C1 segment of cervical spinal cord (tissue), 14 donors: ENCODE measurements around the gene PSMD1.

Experiments
- DNase-seq, 14 donors: peaks; one replicate each; lab custom pipeline; 2025; lab: John Stamatoyannopoulos, UW

The PSMD1 gene

GRCh38 chr2:231203087-231203486, 146.4 kb downstream of the PSMD1 start:
- no peak for DNase-seq

GRCh38 chr2:231204146-231204545, 147.5 kb downstream of the PSMD1 start:
- DNase-seq = no peak

- no peak for DNase-seq
These were observed 147.9 kb downstream of the PSMD1 start for GRCh38 chr2:231204581-231204980.

- no peak for DNase-seq
These were observed 151.1 kb downstream of the PSMD1 start for GRCh38 chr2:231207734-231208133.

GRCh38 chr2:231210782-231211181, 154.1 kb downstream of the PSMD1 start:
- no peak for DNase-seq

GRCh38 chr2:231211486-231211885, 154.8 kb downstream of the PSMD1 start:
- no peak for DNase-seq

- DNase-seq = no peak
These were observed 155.7 kb downstream of the PSMD1 start for GRCh38 chr2:231212329-231212845.

- no peak for DNase-seq
These were observed 157.4 kb downstream of the PSMD1 start for GRCh38 chr2:231213931-231214642.

GRCh38 chr2:231218366-231218765, 161.7 kb downstream of the PSMD1 start:
- DNase-seq = no peak

- no peak for DNase-seq
These were observed 162.6 kb downstream of the PSMD1 start for GRCh38 chr2:231219289-231219688.

- DNase-seq = no peak
These were observed 165.1 kb downstream of the PSMD1 start for GRCh38 chr2:231221761-231222160.
